ENCODE results near the gene NFIA.

DNA sequence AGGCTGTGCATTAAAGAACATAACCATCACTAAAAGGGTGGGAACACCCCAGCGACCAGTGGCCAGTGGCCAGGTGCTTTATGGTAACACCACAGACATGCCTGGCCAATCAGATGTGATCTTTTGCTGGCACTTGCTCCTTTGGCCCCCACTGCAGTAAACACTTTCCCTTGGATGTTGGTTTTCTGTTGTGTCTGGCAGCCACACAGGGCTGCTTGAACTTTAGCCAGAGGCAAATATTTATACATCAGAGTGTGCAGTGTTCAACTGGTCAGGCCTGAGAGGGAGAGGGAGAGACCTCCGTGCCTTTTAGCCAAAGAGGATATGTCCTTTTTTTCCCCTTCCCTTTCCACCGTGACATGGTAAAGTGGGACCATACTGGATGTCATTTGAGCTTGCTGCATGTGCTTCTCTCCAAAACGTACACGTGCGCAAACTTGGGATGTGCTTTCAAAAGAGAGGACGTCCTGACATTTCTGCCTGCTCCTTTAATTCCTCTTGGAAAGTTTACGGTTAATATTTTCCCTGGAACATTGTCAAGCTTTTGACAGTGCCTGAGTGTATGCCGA lies 101.2 kb downstream of the NFIA start:
- TF ChIP-seq POLR2A (IDR thresholded peaks at IDR 0.05) (no peak), EP300 (IDR thresholded peaks at IDR 0.05) (no peak), POLR2AphosphoS5 (IDR thresholded peaks at IDR 0.05) (no peak)
- TF ChIP-seq, protein P1, sequence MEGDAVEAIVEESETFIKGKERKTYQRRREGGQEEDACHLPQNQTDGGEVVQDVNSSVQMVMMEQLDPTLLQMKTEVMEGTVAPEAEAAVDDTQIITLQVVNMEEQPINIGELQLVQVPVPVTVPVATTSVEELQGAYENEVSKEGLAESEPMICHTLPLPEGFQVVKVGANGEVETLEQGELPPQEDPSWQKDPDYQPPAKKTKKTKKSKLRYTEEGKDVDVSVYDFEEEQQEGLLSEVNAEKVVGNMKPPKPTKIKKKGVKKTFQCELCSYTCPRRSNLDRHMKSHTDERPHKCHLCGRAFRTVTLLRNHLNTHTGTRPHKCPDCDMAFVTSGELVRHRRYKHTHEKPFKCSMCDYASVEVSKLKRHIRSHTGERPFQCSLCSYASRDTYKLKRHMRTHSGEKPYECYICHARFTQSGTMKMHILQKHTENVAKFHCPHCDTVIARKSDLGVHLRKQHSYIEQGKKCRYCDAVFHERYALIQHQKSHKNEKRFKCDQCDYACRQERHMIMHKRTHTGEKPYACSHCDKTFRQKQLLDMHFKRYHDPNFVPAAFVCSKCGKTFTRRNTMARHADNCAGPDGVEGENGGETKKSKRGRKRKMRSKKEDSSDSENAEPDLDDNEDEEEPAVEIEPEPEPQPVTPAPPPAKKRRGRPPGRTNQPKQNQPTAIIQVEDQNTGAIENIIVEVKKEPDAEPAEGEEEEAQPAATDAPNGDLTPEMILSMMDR (IDR thresholded peaks at IDR 0.05) = no peak

Data from upper lobe of left lung (tissue), 4 donors.